Muscle layer of colon (tissue), 2 donors: ENCODE measurements around the gene ZNF157.

ENCODE experiments used
- H3K27ac ChIP-seq: one replicate; pipeline ENCODE4 v1.7.0; 2013; ENCODE audit warnings: low read depth, mild to moderate bottlenecking, low read length, moderate library complexity
- H3K27me3 ChIP-seq, 2 donors: one replicate each; pipeline ENCODE4 v1.7.0; 2013; ENCODE audit warnings: low read length in 2 of 2, mild to moderate bottlenecking in 2 of 2; ENCODE audit not compliant: insufficient read depth in 2 of 2, control insufficient read depth in 1 of 2
- H3K36me3 ChIP-seq: one replicate; pipeline ENCODE4 v1.7.0; 2013; ENCODE audit warnings: mild to moderate bottlenecking, low read length; ENCODE audit not compliant: insufficient read depth
- H3K4me1 ChIP-seq: one replicate; pipeline ENCODE4 v1.7.0; 2013; ENCODE audit warnings: mild to moderate bottlenecking, low read length; ENCODE audit not compliant: insufficient read depth
- H3K4me3 ChIP-seq, 2 donors: one replicate each; pipeline ENCODE4 v1.7.0; 2013; ENCODE audit warnings: low read length in 2 of 2, low read depth in 1 of 2, mild to moderate bottlenecking in 1 of 2, moderate library complexity in 1 of 2
- H3K9ac ChIP-seq: one replicate; pipeline ENCODE4 v1.7.0; 2013; ENCODE audit warnings: low read length
- H3K9me3 ChIP-seq: one replicate; pipeline ENCODE4 v1.7.0; 2013; ENCODE audit warnings: mild to moderate bottlenecking, low read length
- donor health status: abdominal sarcoma.
- donor health status: Adenocarcinoma of cecum.

The ZNF157 gene

GRCh38 chrX:47447607-47448006 lies 77.2 kb downstream of the ZNF157 start:
- Histone ChIP-seq H3K9me3 (peaks cover 7% of the 10 kb centered on the region), H3K36me3 (peaks cover 14% of the 10 kb centered on the region), H3K4me1 (no peaks in the 10 kb centered on the region), H3K27me3 (no peaks in the 10 kb centered on the region), H3K27ac (no peak overlapping the region), H3K9ac (no peak overlapping the region), H3K4me3 (no peak overlapping the region)

GRCh38 chrX:47448165-47448806 lies 77.9 kb downstream of the ZNF157 start:
- no peaks in the 10 kb centered on the region for H3K27me3 ChIP-seq
- no peak overlapping the region for H3K4me3 ChIP-seq
- no peak overlapping the region for H3K27ac ChIP-seq
- H3K9ac ChIP-seq, result no peak overlapping the region
- H3K4me1 ChIP-seq, result no peaks in the 10 kb centered on the region
- peaks cover 14% of the 10 kb centered on the region for H3K36me3 ChIP-seq
- H3K9me3 ChIP-seq, result peaks cover 7% of the 10 kb centered on the region

GRCh38 chrX:47452112-47452511 lies 81.7 kb downstream of the ZNF157 start:
- Histone ChIP-seq H3K27ac (no peak overlapping the region), H3K9me3 (peaks cover 7% of the 10 kb centered on the region), H3K36me3 (peaks cover 14% of the 10 kb centered on the region), H3K9ac (no peak overlapping the region), H3K4me3 (no peak overlapping the region), H3K27me3 (no peaks in the 10 kb centered on the region), H3K4me1 (no peaks in the 10 kb centered on the region)

GRCh38 chrX:47456080-47456479 lies 85.7 kb downstream of the ZNF157 start:
- H3K9me3 ChIP-seq, result no peaks in the 10 kb centered on the region
- H3K27ac ChIP-seq, result no peak overlapping the region
- H3K4me3 ChIP-seq, result no peak overlapping the region
- H3K9ac ChIP-seq, result no peak overlapping the region
- no peaks in the 10 kb centered on the region for H3K4me1 ChIP-seq
- H3K27me3 ChIP-seq, result no peaks in the 10 kb centered on the region
- no peaks in the 10 kb centered on the region for H3K36me3 ChIP-seq

GRCh38 chrX:47458528-47458927 lies 88.2 kb downstream of the ZNF157 start:
- no peak overlapping the region for H3K27ac ChIP-seq
- no peak overlapping the region for H3K9ac ChIP-seq
- H3K9me3 ChIP-seq, result no peaks in the 10 kb centered on the region
- H3K4me1 ChIP-seq, result no peaks in the 10 kb centered on the region
- no peaks in the 10 kb centered on the region for H3K27me3 ChIP-seq
- H3K36me3 ChIP-seq, result no peaks in the 10 kb centered on the region
- H3K4me3 ChIP-seq, result no peak overlapping the region

GRCh38 chrX:47460561-47460960 lies 90.2 kb downstream of the ZNF157 start:
- Histone ChIP-seq H3K27ac (no peak overlapping the region), H3K27me3 (no peaks in the 10 kb centered on the region), H3K36me3 (no peaks in the 10 kb centered on the region), H3K4me3 (no peak overlapping the region), H3K4me1 (no peaks in the 10 kb centered on the region), H3K9me3 (no peaks in the 10 kb centered on the region), H3K9ac (no peak overlapping the region)
